HG03060 (cell line): ENCODE data around the gene ZBTB40.

Experiments
- ATAC-seq: cut with Tn5 transposase; IDR thresholded peaks from one replicate; pipeline ENCODE4 v1.9.1; 2021; ENCODE audit warnings: low read depth, moderate number of reproducible peaks; ENCODE audit not compliant: unreplicated experiment

ZBTB40 gene

DNA sequence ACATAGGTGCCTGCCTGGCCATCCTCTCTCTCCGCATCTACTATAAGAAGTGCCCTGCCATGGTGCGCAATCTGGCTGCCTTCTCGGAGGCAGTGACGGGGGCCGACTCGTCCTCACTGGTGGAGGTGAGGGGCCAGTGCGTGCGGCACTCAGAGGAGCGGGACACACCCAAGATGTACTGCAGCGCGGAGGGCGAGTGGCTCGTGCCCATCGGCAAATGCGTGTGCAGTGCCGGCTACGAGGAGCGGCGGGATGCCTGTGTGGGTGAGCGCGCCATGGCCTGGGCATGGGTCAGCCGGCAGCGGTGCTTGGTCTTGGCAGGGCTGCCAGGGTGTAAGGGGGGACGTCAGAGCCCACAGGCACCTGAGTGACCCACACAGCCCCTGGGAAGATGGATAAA is 125.0 kb downstream of the ZBTB40 start:
- ATAC-seq: no peak

DNA sequence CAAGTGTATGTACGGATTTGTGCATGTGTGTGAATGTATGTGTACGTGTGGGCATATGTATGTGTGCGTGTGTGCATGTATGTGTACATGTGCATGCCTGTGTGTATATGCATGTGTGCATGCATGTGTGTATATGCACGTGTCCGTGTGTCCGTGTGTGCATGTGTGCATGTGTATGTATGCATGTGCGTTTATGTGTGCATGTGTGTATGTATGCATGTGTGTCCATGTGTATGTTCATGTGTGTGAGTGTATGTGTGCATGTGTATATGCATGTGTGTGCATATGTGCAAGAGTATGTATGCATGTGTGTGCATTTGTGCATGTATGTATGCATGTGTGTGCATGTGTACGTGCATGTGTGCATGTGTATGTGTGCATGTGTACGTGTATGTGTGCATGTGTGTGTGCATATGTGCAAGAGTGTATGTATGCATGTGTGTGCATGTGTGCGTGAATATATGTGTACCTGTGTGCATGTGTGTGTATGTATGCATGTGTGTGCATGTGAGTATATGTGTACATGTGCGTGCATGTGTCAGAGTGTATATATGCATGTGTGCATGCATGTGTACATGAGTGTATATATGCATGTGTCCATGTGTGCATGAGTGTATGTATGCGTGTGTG is 127.2 kb downstream of the ZBTB40 start:
- no peak for ATAC-seq

DNA sequence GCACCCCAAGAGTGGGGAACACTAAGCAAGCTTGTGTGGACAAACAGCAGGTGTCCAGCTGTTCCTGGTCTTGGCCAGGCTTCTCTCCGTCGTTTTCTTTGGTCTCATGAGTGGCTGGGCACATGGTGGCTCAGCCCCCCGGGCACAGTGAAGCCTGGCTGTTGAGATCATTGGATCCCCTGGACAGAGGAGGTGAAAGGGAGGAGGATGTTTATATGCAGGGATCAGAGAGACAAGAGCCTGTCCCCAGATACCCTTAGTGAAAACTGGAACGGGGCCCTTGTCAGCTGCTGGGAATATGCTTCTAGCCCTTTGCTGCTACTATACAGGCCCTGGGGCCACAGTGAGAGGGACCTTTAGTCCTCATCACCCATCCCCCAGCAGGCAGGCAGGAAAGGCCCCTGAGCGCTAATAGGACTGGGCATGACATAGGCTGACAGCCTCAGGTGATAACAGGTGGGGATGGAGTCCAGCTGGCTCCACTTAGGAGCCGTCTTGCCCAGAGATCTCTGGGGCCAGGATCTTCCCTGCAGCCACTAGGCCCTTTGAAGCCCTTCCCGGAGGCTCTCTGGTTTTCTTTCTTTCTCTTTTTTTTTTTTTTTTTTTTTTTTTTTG is 128.0 kb downstream of the ZBTB40 start:
- no peak for ATAC-seq
